HG03060 (cell line): ENCODE measurements around the gene RGMA.

ENCODE experiments used
- ATAC-seq: cut with Tn5 transposase; IDR thresholded peaks from one replicate; pipeline ENCODE4 v1.9.1; 2021; ENCODE audit warnings: low read depth, moderate number of reproducible peaks; ENCODE audit not compliant: unreplicated experiment

The RGMA gene

GRCh38 chr15:93088981-93089726 is at the start of gene RGMA:
TSS of gene RGMA (minus strand) at chr15:93089211. CDS start at chr15:93088932, 279 bp downstream.
- no peak for ATAC-seq

GRCh38 chr15:93136606-93137005 is 47.6 kb upstream of the RGMA start:
- no peak for ATAC-seq

GRCh38 chr15:93135997-93136397 is 47.0 kb upstream of the RGMA start:
- no peak for ATAC-seq

GRCh38 chr15:93135459-93135858 is 46.4 kb upstream of the RGMA start:
- no peak for ATAC-seq

- ATAC-seq, result no peak
These were observed 42.6 kb upstream of the RGMA start for GRCh38 chr15:93131485-93132095.

GRCh38 chr15:93129702-93130488 is 40.9 kb upstream of the RGMA start:
- no peak for ATAC-seq

- no peak for ATAC-seq
These were observed 38.3 kb upstream of the RGMA start for GRCh38 chr15:93127286-93127685.

GRCh38 chr15:93126599-93126998 is 37.6 kb upstream of the RGMA start:
- ATAC-seq, result no peak

- ATAC-seq, result no peak
These were observed 37.1 kb upstream of the RGMA start for GRCh38 chr15:93126148-93126547.

GRCh38 chr15:93124126-93124525 is 35.1 kb upstream of the RGMA start:
- no peak for ATAC-seq

- no peak for ATAC-seq
These were observed 33.2 kb upstream of the RGMA start for GRCh38 chr15:93121973-93122910.

- ATAC-seq, result no peak
These were observed 32.1 kb upstream of the RGMA start for GRCh38 chr15:93121107-93121506.

GRCh38 chr15:93118904-93119303 is 29.9 kb upstream of the RGMA start:
- no peak for ATAC-seq

- no peak for ATAC-seq
These were observed 22.4 kb upstream of the RGMA start for GRCh38 chr15:93111451-93111850.

GRCh38 chr15:93110502-93111040 is 21.6 kb upstream of the RGMA start:
- no peak for ATAC-seq

GRCh38 chr15:93109336-93110102 is 20.5 kb upstream of the RGMA start:
- no peak for ATAC-seq

GRCh38 chr15:93107646-93108045 is 18.6 kb upstream of the RGMA start:
- ATAC-seq, result no peak

- no peak for ATAC-seq
These were observed 16.5 kb upstream of the RGMA start for GRCh38 chr15:93105485-93105884.

GRCh38 chr15:93103823-93104222 is 14.8 kb upstream of the RGMA start:
- no peak for ATAC-seq
